ENCODE measurements around the gene SH3RF3. TPM values are rescaled to one million over a fixed set of nuclear protein-coding genes. Genes with fewer than 3 reads are reported as not detected.

The SH3RF3 gene
- total RNA-seq, 1 donor from 2014 or later, result 1.7 TPM

- H3K4me3 Mint-ChIP-seq (ENCODE audit: unreplicated experiment), result no peak overlapping the region
- no peak overlapping the region for H3K27ac Mint-ChIP-seq (ENCODE audit: unreplicated experiment)
- peaks cover 1% of the 10 kb centered on the region for H3K9me3 Mint-ChIP-seq (ENCODE audit: unreplicated experiment)
- DNase-seq, result no peak
- no peak for TF ChIP-seq CTCF (IDR thresholded peaks at IDR 0.05; ENCODE audit: partially characterized antibody, unreplicated experiment)
- H3K27me3 Mint-ChIP-seq (ENCODE audit: unreplicated experiment), result peaks cover 5% of the 10 kb centered on the region
- peaks cover 6% of the 10 kb centered on the region for H3K4me1 Mint-ChIP-seq (ENCODE audit: low read depth, unreplicated experiment)
- H3K36me3 Mint-ChIP-seq (ENCODE audit: unreplicated experiment), result no peaks in the 10 kb centered on the region
These were observed 369.2 kb downstream of the SH3RF3 start for GRCh38 chr2:109497911-109498870.

GRCh38 chr2:109498906-109499305 is 369.9 kb downstream of the SH3RF3 start:
- H3K27me3 Mint-ChIP-seq (ENCODE audit: unreplicated experiment), result peaks cover 5% of the 10 kb centered on the region
- no peak for TF ChIP-seq CTCF (IDR thresholded peaks at IDR 0.05; ENCODE audit: partially characterized antibody, unreplicated experiment)
- H3K27ac Mint-ChIP-seq (ENCODE audit: unreplicated experiment), result no peak overlapping the region
- H3K4me1 Mint-ChIP-seq (ENCODE audit: low read depth, unreplicated experiment), result peaks cover 6% of the 10 kb centered on the region
- no peak overlapping the region for H3K4me3 Mint-ChIP-seq (ENCODE audit: unreplicated experiment)
- no peaks in the 10 kb centered on the region for H3K36me3 Mint-ChIP-seq (ENCODE audit: unreplicated experiment)
- H3K9me3 Mint-ChIP-seq (ENCODE audit: unreplicated experiment), result peaks cover 1% of the 10 kb centered on the region
- DNase-seq, result no peak

- H3K27ac Mint-ChIP-seq (ENCODE audit: unreplicated experiment), result peak overlapping the region; percentile 13
These were observed 370.6 kb downstream of the SH3RF3 start for GRCh38 chr2:109499566-109499965.

GRCh38 chr2:109500910-109501309 is 371.9 kb downstream of the SH3RF3 start:
- no peak for TF ChIP-seq CTCF (IDR thresholded peaks at IDR 0.05; ENCODE audit: partially characterized antibody, unreplicated experiment)
- DNase-seq, result no peak
- no peak overlapping the region for H3K4me3 Mint-ChIP-seq (ENCODE audit: unreplicated experiment)
- H3K27ac Mint-ChIP-seq (ENCODE audit: unreplicated experiment), result no peak overlapping the region
- peaks cover 3% of the 10 kb centered on the region for H3K9me3 Mint-ChIP-seq (ENCODE audit: unreplicated experiment)
- H3K4me1 Mint-ChIP-seq (ENCODE audit: low read depth, unreplicated experiment), result peaks cover 6% of the 10 kb centered on the region
- peaks cover 5% of the 10 kb centered on the region for H3K36me3 Mint-ChIP-seq (ENCODE audit: unreplicated experiment)
- peaks cover 5% of the 10 kb centered on the region for H3K27me3 Mint-ChIP-seq (ENCODE audit: unreplicated experiment)

More at GRCh38 chr2:109499566-109499965, 370.6 kb downstream of the SH3RF3 start:
- Mint-ChIP-seq H3K9me3 (ENCODE audit: unreplicated experiment) (peaks cover 1% of the 10 kb centered on the region), H3K4me1 (ENCODE audit: low read depth, unreplicated experiment) (peaks cover 6% of the 10 kb centered on the region), H3K4me3 (ENCODE audit: unreplicated experiment) (no peak overlapping the region), H3K27me3 (ENCODE audit: unreplicated experiment) (peaks cover 5% of the 10 kb centered on the region), H3K36me3 (ENCODE audit: unreplicated experiment) (no peaks in the 10 kb centered on the region)
- no peak for DNase-seq
- no peak for TF ChIP-seq CTCF (IDR thresholded peaks at IDR 0.05; ENCODE audit: partially characterized antibody, unreplicated experiment)

GRCh38 chr2:109501461-109501860 is 372.5 kb downstream of the SH3RF3 start:
- H3K27ac Mint-ChIP-seq (ENCODE audit: unreplicated experiment), result no peak overlapping the region
- H3K4me1 Mint-ChIP-seq (ENCODE audit: low read depth, unreplicated experiment), result peaks cover 6% of the 10 kb centered on the region
- H3K36me3 Mint-ChIP-seq (ENCODE audit: unreplicated experiment), result peaks cover 6% of the 10 kb centered on the region
- peaks cover 5% of the 10 kb centered on the region for H3K27me3 Mint-ChIP-seq (ENCODE audit: unreplicated experiment)
- TF ChIP-seq CTCF (IDR thresholded peaks at IDR 0.05; ENCODE audit: partially characterized antibody, unreplicated experiment), result no peak
- no peak for DNase-seq
- H3K4me3 Mint-ChIP-seq (ENCODE audit: unreplicated experiment), result no peak overlapping the region
- H3K9me3 Mint-ChIP-seq (ENCODE audit: unreplicated experiment), result peaks cover 3% of the 10 kb centered on the region

Measured in glutamatergic neuron (in vitro differentiated cells).